Ishikawa (cell line): ENCODE data around the gene ABCB9.

Experiments used
- EP300 ChIP-seq: IDR thresholded peaks from 2 replicates; pipeline ENCODE4 v1.6.1; 2012; ENCODE audit warnings: borderline replicate concordance
- RAD21 ChIP-seq: IDR thresholded peaks from 2 replicates; pipeline ENCODE4 v1.6.1; 2012; ENCODE audit warnings: low read depth
- REST ChIP-seq: IDR thresholded peaks from 2 replicates; pipeline ENCODE4 v1.6.1; 2012; ENCODE audit warnings: low read depth, mild to moderate bottlenecking
- TAF1 ChIP-seq: IDR thresholded peaks from 2 replicates; pipeline ENCODE4 v1.6.1; 2012; ENCODE audit warnings: low read depth, mild to moderate bottlenecking
- TEAD4 ChIP-seq: IDR thresholded peaks from 2 replicates; pipeline ENCODE4 v1.6.1; 2012
- YY1 ChIP-seq: IDR thresholded peaks from 2 replicates; pipeline ENCODE4 v1.6.1; 2012; ENCODE audit warnings: low read depth

- TF ChIP-seq RAD21 (no peak), TEAD4 (no peak), REST (no peak), EP300 (no peak), YY1 (no peak), TAF1 (no peak)
Observed at GRCh38 chr12:122909442-122910288, 56.6 kb downstream of the ABCB9 start.
